ENCODE data around the gene RNF150.

RNF150 gene

DNA sequence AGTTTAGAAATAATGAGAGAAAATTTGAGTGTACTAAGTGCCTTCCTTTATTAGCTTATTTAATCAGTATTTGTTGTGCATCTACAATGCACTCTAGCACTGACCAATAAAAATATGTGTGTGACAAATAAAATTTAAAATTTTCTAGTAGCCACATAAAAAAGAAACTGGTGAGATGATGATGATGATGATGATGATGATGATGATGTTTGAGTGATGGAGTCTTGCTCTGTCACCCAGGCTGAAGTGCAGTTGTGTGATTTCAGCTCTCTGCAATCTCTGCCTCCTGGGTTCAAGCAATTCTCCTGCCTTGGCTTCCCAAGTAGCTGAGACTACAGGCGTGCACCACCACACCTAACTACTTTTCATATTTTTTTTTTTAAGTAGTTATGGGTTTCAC is 110.2 kb downstream of the RNF150 start:
- DNase-seq (ENCODE audit: low read depth), result no peak

DNA sequence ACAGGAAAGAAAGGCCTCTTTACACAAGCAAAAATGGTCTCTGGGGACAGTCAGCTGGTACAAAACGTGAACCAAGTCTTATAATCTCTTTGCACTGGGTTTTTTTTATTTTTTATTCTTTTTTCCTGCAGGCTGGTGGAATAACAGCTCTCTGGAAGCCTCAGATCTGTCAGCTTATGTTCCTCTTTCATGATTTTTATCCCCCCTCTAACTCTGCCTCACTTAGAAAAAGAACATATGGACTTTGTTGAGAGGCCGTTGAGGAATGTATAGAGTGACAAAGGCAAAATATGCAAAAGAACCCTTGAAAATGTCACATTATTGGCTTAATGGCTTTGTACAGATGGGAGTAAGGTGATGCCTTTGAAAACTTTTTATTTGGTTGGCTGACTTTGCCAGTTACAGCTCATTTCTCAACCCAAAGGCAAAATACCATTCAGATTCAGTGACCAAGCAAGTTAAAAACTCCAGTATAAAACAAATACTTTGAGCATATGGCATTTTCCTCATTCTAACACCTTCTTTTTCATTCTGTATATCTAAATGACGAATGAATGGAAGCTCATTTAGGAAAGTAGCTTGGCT is 111.1 kb downstream of the RNF150 start:
- no peak for DNase-seq (ENCODE audit: low read depth)

DNA sequence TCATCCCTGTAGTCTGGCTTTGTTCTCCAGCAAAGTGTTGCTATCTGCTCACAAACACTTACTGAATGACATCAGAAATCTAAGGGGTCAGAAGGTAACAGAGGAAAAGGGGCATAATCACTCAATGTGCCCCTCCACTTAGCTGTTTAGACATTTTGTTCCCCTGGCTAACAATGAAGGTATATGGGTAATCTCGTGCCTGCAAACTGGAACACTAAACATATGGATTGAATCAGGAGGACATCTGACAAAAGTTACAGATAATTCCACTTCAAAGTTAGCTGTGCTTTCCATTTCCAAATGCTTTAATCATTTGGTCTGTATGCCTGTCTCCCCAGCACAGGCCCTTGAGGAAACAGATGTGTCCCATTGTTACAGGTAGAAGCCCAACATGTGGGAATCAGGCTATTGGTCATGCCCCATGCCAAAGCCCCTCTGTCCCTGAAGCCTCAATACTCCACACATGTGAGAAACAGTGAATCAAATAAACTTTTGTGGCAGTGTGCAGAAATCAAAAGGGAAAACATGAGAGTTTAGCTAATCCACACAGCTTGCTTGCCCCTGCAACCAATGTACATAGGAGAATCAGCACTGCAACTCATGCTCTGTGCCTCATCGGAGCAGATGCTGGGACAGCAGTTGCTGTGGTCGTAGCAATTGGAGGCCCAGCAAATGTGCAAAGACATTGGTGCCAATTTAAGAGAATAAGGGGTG is 111.7 kb downstream of the RNF150 start:
- DNase-seq (ENCODE audit: low read depth), result no peak

DNA sequence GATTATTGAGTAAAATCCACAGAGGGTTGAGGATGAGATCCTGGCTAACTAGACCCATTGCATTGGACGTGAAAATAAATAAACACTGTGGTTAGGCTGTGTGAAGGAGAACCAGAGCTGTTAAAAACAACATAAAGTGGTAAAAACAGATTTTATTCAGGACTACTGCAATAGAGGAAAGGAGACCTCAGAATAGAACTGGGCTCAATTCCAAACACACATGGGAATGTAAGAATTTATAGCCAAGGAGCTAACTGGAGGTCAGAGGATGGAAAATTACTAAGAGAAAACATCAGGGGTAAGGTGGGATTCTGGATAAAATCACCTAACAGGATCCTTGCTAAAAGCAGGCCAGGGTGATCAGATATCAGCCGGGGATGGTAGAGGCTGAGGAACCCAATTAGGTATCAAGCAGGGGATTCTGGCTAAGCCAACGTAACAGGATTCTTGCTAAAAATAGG is 112.4 kb downstream of the RNF150 start:
- no peak for DNase-seq (ENCODE audit: low read depth)

- no peak for DNase-seq (ENCODE audit: low read depth)
Observed at GRCh38 chr4:141019768-141020167, 113.5 kb downstream of the RNF150 start.

DNA sequence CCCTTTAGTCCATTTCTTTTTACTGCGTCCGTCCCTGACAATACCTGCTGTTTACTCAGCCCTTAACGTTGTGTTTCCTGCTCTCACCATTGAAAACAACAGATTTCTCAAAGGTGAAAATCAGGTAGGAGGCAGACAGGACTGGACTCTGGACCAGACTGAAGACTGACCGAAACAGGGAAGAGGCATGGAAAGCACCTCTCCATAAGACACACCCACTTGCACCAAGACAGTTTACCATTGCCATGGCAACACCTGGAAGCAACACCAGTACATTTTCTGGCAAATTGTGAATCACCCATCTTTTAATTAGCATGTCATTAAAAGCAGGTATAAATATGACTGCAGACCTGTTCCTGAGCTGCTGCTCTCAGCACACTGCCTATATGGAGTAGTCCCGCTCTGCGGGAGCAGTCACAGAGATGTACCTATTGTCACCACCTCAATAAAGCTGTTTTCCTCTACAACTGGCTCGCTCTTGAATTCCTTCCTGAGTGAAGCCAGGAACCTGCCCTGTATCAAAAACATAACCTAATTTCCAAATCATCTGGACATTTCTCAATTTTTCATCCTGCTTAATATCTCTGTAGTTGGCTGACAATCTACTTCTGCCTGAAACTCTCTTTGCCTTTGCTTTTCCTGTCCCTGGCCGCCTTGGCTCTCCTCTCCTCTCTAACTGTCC is 117.0 kb downstream of the RNF150 start:
- no peak for DNase-seq (ENCODE audit: low read depth)

DNA sequence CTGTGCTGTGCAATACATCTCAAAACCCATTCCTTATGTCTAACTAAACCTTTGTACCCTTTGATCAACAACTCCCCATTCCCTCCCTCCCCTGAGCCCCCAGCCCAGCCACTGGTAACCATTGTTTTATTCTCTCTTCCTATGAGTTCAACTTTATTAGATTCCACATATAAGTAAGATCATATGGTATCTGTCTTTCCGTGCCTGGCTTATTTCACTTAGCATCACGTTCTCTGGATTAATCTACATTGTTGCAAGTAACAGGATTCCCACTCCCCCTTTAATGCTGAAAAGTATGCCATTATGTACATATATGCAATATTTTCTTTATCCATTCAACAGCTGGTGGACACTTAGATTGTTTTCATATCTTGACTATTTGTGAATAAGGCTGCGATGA is 119.4 kb downstream of the RNF150 start:
- DNase-seq (ENCODE audit: low read depth), result no peak

DNA sequence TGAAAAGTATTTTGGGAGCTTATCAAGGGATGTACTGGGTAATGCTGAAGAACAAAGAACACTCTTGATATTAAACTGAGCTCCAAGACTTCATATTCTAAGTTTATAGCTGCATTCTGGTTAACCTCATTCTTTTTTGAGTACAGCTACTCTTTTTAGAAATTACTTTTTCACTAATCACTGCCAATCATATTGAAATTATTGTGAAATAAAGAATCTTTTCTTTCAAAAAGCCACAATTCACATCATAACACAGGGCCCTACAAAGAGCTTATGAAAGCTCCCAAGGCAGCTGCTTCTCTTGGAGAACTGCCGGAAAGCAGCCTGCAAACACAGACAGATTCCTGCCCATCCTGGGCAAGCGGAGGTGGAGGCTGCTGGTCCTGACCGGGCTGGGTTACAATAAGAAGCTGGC is 121.4 kb downstream of the RNF150 start:
- DNase-seq (ENCODE audit: low read depth), result no peak

- no peak for DNase-seq (ENCODE audit: low read depth)
Observed at GRCh38 chr4:141009931-141010330, 123.3 kb downstream of the RNF150 start.

DNA sequence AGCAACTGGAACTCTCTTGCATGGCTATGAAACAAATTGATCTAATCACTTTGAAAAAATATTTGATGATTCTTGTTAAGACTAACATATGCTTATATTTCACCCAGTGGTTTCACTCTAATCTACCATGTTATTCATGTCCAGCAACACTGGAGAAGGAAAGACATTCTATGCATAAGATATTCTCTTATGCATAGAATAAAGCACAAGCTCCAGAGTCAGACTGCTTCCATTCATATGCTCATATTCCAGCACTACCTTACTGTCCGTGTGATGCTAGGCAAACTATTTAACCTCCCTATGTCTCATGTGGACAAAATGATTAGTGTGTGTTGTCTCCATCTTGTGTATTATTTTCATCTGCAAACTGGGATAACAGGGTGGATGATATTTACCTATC is 124.1 kb downstream of the RNF150 start:
- no peak for DNase-seq (ENCODE audit: low read depth)

GRCh38 chr4:141006242-141006802 is 126.9 kb downstream of the RNF150 start:
- DNase-seq (ENCODE audit: low read depth), result no peak

DNA sequence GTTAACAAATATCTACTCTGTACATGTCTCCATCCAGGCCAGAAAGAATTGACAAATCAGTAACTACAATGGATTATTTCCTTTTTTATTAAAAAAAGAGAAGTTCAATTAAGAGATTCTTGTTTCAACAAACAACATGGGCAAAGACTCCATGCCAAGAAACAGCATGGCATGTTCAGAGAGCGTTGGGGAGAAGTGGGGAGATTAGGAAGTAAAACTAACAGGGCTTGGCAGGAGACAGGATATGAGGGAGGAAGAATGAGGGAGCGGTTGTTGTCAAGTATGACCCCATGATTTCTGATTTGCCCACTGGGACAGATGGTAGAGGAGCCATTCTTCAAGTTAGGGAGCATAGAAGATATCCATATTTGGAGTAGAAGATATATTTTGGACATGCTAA is 128.4 kb downstream of the RNF150 start:
- no peak for DNase-seq (ENCODE audit: low read depth)

DNA sequence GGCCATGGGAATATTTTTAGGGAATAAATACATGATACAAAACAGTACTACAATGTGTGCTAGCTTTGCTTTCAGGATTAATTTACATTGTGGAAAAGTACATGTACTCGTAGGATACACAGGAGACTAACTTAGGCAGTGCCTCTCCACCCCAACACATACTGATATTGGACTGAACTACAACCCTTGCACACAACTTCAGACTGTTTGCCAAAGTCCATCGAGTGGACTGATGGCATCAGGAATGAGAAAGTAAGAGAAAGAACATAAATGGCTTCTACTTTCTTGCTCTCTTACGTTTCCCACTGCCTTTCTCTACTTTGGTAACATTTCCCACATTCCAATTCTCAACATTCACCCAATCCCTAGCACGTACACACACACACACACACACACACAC is 130.1 kb downstream of the RNF150 start:
- DNase-seq (ENCODE audit: low read depth), result no peak

GRCh38 chr4:141002323-141002805 is 130.9 kb downstream of the RNF150 start:
- no peak for DNase-seq (ENCODE audit: low read depth)

- DNase-seq (ENCODE audit: low read depth), result no peak
Observed at GRCh38 chr4:140996766-140997165, 136.5 kb downstream of the RNF150 start.

- DNase-seq (ENCODE audit: low read depth), result no peak
Observed at GRCh38 chr4:140995058-140995457, 138.2 kb downstream of the RNF150 start.

- no peak for DNase-seq (ENCODE audit: low read depth)
Observed at GRCh38 chr4:140994015-140994414, 139.3 kb downstream of the RNF150 start.

- no peak for DNase-seq (ENCODE audit: low read depth)
Observed at GRCh38 chr4:140993370-140993769, 139.9 kb downstream of the RNF150 start.

DNA sequence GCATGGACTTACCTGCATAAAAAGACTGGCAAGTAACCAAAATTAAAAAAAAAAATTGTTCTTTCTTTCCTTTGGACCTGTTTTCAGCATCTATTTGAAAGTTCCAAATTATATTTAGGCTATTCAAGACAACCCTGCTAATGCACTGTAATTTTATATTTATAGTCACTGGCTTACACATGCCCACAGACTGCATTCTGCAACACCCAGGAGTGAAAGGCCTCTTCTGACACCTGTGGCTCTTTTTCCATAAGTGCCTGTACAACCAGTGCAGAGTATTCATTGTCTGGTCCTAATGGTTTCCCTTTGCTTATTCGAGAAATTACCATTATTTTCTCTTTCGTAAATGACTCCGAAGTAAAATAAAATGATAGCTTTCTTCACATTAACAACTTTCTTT is 143.3 kb downstream of the RNF150 start:
- DNase-seq (ENCODE audit: low read depth), result no peak

DNA sequence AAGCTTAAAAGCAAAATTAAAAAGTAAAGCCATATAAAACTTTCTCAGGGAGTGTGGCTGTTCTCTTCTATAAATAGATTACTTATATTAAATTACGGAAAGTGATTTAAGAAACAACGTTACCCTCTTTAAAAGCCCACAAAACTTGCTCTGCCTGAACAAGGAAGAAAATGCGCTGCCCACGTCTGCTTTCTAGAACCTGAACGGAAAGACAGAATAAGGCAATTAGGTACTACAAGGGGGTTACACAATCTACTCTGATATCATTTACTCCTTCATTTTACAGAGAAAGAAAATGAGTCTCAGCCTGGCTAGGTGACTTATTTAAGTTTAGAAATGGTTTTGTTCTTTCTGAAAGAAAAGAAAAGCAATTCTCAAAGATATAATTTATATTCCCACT is 147.2 kb downstream of the RNF150 start:
- no peak for DNase-seq (ENCODE audit: low read depth)

DNA sequence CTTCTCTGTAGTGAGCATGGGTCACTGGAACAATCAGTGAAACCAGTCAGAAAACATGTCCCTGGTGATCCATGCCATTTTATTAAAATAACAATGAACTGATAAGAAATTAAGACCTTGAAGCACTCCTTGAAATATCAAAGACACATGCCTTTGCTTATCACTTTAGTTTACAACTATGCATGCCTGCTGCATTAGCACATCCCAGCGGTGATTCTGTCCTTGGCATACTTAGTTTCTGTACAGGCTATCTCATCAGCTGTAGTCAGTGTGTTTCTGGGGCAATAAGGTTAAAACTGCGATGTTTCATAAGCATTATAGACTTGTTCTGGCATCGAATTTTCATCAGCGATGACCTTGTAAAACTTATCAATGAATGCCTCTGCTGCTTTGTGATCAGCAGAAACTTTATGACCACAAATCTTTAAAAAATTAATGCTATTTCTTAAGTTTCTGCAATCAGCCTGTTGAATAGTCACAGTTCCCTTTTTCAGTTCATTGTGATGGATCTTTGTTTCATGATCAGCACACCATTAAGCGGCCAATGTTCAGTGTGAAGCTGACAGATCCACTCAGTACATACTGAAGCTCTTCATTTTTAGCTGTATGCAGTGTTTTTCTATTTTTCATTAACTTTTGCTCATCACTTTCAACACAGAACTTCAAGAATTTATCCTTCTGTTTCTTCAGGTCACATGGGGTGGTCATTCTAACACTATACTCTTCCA is 150.5 kb downstream of the RNF150 start:
- no peak for DNase-seq (ENCODE audit: low read depth)
